ENCODE data around the gene HOPX.
"Not testable (repeated sequence)": the region's sequence is repeated elsewhere in the genome, so short reads cannot be mapped to it uniquely, and the experiment has no call there.

Gene HOPX, protein sequence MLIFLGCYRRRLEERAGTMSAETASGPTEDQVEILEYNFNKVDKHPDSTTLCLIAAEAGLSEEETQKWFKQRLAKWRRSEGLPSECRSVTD

DNA sequence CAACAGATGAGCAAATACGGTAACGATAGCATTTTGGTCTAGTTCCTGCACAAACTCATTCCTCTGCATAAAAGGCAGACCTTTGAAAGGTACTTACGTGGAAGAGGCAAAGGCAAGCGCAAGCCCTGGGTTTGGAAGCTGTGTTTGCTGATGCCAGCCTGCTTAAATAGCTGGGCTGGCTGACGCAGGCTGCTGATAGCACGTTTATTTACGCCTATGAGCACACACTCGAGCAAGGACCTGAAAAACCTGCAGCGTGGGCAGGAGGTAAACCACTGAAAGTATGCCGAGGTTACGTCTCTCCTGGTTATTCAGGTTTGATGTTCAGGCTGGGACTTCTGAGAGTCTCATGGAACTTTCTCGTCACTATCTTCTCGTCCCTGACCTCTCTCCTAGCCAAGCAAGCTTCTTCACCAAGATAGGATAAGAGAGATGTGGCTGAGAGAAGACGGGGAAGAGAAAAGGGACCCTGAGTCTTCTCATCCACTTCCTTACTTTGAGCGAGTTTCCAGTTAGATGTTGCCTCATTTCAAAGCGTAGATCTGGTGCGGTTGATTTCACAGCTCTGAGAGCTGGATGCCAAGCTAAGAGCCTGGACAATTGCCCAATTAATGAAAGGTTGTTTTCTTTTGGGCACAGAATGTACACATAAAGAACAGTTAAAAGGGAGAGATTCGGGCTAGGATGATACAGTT lies at the start of gene HOPX:
TSS of gene HOPX (minus strand) at position 139 of the 695 bp plus-strand sequence. CDS start 23,480 bp downstream, outside the sequence.
- DNase-seq, result peak in 1 of 2 donors; percentile 50

DNA sequence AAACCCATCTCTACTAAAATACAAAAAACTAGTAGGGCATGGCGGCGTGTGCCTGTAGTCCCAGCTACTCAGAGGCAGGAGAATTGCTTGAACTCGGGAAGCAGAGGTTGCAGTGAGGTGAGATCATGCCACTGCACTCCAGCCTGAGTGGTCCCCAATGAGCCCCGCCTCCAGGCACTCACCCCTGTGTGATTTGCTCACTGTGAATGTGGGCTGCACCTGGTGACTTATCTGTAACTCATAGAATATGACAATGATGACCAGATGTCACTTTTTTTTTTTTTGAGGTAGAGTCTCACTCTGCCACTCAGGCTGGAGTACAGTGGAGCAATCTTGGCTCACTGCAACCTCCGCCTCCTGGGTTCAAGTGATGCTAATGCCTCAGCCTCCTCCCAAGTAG lies 49.0 kb upstream of the HOPX start:
- DNase-seq, result no peak

DNA sequence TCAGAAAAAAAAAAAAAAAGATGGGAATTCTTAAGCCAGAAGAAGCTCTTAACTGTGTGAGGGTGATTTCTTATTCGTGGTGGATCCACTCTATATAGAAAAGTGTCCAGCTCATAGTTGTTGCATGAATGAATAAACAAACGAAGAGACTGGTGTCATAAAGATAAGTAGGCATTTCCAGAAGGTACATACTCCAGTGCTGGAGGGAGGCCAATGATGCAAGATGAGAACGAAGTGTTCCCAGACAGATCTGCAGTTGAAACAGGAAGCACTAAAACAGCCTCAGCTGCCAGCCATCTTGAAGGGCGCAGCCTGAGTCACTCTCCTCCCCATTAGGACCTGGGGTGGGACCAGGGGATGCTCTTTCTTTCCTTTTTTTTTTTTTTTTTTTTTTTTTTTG lies 47.4 kb upstream of the HOPX start:
- DNase-seq, result peak in 1 of 2 donors; percentile 80

DNA sequence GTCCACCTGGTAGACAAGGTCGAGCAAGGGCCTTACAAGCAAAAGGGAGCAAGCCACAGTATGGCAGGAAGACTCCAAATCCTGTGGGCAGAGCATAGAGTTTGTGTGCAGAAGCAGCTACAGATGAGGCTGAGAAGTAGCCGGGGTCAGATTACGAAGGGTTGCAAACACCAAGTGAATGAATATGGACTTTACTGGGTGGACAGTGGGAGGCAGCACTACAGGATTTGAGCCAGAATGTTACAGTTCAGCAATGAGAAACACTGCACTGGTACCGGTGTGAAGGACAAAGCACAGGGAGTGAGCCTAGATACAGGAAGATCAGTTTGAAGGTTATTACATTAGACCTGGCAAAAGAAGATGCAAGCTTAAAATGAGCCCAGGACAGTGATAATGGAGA lies 46.1 kb upstream of the HOPX start:
- DNase-seq, result no peak

DNA sequence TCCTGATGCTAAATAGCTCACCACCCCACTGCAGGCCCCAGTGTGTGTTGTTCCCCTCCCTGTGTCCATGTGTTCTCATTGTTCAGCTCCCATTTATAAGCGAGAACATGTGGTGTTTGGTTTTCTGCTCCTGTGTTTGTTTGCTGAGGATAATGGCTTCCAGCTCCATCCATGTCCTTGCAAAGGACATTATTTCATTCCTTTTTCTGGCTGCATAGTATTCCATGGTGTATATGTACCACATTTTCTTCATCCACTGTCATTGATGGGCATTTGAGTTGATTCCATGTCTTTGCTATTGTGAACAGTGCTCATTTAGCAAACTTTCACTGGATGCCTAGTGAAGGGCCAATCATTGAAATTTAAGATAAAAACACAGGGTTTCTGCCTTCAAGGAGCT lies 45.5 kb upstream of the HOPX start:
- not testable (repeated sequence) for DNase-seq

DNA sequence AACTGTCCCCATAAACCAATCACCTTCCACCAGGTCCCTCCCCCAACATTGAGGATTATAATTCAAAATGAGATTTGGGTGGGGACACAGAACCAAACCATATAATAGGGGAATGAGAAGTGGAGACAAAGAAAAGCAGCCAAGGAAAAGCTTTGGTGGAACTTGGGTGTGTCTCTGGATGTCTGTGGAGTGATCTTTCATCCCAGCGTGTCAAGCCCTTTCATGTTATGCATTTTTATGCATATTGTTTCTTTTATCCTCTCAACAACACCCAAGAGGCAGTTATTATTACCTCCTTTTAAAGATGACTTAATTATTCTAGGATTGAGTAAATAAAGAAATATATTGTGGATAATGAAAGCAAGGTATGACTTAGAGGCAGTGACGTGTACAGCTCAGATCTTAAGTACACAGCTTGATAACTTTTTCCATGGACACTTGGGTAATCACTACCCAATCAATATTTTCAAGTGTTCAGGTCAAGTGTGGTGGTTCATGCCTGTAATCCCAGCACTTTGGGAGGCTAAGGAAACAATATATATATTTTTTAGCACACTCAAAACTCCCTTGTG lies 42.6 kb upstream of the HOPX start:
- DNase-seq, result no peak

DNA sequence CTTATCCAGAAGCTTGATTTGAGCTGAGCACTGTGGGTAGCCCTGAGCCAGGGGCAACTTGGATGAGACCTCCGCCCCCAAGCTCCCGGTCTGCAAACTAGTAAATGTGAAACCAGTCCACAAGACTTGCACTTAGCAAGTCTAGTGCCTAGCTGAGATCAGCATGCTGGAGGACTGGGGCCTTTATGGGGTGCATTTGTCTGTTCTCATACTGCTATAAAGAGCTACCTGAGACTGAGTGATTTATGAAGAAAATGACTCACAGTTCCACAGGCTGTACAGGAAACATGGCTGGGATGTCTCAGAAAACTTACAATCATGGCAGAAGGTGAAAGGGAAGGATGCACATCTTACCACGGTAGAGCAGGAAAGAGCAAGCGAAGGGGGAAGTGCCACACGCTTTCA lies 42.1 kb upstream of the HOPX start:
- DNase-seq, result peak in 1 of 2 donors; percentile 95

DNA sequence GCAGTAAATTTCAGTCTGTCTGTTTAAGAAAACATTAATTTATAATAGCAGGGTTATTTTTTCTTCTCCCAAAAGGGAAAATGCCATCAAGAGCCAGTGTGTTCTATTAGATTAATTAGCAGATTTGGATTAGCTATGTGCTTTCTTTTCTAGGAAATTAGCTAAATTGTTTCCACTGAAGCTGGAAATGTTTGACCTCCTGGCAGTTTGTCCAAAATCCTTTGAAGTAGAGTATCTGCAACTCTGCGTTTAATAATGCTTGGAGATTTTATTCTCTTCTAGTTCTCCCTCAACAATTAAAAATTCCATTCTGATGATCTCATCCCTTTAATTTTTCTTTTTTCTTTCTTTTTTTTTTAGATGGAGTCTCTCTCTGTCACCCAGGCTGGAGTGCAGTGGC lies 27.1 kb upstream of the HOPX start:
- no peak for DNase-seq

DNA sequence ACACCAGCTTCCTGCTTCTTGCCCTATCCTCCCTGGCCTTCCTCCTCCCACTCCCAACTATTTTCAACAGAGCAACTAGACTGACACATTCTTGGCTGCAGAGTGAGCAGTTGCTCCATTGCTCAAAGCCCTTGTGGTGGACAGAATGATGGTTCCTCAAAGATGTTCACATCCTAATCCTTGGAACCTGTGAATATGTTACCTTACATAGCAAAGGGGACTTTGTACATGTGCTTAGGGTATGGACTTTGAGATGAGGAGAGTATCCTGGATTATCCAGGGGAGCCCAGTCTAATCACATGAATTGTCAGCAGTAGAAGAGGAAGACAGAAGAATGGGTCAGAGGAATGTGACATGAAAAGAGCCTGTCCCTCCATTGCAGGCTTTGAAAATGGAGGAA lies 24.9 kb upstream of the HOPX start:
- no peak for DNase-seq

DNA sequence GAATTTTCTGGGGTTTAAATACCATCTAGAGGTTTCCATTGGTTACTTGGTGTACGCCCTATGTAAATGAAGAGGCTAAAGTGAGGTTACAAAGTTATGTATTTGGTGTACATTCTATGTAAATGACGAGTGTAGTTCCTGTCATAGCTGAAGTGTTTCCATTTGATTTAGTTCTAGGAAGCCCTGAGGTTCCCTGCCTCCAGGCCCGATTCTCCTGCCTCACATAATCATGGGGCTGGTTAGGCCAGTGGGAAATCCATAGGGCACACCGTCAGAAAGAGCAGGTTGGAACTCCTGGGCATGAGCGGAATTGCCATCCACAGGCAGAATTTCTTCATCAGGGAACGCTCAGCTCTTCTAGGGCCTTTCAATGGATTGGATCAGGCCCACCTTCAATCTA lies 24.2 kb upstream of the HOPX start:
- DNase-seq, result no peak

DNA sequence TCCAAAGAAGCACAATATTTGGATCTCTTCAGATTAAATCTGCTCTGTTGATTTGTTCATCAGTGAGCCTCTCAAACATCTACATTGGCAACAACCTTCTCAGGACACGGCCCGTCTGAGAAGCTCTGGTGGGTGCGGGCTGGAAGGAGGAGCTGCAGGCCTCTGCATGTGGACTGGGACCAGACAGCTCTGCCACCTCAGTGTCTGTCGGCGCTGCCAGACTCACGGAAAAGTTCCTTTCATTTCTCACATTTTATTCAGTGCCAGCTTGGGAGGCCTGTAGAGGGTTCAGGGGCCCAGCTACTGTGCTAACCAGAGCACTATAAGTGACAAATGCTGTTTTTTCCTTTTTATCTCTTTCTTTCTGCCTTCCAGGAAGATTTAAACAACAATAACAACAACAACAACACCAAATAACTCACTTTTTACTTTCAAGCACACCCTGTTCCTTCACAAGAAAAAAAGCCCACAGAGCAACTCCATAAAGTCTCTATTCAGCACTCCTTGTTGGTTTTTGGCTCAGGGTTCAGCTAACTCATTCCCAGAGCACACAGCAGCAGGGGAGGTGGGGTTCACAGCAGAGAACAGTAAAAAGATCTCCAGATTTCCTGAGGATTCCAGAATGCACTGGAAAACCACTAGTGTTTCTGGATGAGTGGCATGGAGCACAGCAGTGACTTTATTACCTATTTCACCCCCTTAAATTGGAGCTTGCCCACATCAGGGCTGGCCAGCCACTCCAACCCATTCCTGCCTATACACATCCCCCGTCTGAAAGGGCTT lies 23.2 kb upstream of the HOPX start:
- no peak for DNase-seq

DNA sequence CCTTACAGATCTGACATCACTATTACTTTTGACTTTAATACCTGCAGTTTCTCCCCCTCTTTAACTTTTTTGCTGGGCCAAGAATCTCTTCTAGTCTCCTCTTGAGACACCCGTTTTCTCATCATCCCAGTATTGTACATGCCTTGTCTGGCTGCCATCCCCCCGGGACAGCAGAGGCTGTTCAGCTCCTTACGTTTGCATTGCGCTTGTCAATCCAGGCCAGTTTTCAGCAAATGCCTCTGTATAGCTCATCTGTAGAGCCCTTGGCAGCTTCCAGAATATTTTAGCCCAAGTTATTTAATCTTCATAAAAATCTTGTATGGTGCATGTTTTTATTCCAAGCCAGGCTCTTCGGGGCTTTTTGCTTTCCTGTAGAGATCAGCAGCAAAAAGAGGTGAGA lies 22.3 kb upstream of the HOPX start:
- DNase-seq, result no peak

DNA sequence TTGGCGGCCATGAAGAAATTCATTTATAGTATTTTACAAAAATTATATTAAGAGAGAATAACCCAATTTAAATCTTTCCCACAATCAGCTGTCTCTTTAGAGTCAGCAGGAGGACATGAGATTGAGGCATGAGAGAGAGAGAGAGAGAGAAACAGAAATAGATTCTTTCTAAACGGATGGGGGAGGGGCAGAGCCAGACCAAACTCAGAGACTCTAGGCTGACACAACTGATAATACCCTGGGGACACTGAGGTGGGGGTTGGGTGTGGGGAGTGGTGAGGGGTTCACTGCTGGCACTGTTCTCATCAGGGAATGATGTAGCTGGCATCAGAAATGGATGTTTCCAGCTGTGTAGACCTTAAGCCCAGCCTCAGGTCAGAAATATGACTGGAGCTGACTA lies 20.5 kb upstream of the HOPX start:
- DNase-seq, result no peak

DNA sequence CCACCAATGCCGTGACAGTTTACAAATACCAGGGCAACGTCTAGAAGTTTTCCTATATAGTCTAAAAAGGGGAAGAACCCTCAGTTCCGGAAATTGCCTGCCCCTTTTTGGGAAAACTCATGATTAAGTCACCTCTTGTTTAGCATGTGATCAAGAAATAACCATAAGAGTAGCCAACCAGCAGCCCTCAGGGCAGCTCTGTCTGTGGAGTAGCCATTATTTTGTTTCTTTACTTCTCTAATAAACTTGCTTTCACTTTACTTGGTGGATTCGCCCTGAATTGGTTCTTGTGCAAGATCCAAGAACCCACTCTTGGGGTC lies 20.0 kb upstream of the HOPX start:
- DNase-seq, result no peak

DNA sequence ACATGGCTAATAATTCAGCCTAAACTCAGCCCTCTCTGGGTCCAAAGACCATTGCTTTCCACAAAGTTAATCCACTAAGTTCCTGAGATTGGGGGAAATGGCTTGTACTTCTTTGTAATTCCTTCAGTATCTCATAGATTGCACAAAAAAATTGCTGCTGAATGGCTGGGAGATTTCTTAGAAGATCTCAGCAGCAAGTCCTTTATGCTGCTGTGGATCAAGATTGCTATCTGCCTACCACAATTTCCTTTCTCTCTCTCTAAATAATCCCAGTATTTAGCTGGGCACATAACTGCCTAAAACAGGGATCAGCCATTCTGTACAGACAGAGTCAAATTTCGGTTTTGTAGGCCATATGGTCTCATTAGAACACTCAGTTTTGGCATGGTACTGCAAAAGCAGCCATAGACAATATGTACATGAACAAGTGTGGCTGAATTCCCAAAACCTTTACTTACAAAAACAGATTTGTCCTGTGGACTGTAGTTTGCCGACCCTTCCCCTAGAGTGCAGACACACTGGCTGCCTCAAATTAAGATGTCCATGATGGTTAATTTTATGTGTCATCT lies 18.5 kb upstream of the HOPX start:
- no peak for DNase-seq

DNA sequence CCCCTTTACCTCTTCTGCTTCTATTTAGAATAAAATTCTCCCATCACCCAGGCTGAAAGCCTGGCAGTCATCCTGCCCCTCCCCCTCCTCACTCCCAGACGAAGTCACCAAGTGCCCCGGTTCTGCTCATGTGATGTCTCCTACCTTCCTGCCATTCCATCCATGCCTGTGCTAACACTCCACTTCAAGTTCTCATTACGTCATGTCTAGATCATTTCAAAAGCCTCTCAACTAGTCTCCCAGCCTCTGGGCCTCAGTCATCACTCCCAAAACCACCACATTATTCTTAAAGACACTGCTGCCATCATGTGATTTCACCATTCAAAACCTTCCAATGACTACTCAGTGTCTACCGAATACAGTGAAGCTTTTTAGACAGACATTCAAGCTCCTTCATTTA lies 17.2 kb upstream of the HOPX start:
- no peak for DNase-seq

DNA sequence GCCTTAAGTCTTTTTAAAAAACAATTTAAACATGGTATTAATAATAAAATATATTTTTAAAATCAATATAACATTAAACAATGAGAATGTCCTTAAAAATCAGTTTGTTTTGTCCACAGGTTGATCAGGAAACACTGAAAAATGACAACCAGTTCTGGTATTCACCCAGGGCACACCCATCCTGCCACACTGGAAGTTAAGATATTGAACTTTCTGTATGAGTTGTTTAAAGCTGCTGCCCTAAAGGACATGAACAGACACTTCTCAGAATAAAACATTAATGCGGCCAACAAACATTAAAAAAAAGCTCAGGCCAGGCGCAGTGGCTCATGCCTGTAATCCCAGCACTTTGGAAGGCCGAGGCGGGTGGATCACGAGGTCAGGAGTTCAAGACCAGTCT lies 15.0 kb upstream of the HOPX start:
- DNase-seq, result no peak

DNA sequence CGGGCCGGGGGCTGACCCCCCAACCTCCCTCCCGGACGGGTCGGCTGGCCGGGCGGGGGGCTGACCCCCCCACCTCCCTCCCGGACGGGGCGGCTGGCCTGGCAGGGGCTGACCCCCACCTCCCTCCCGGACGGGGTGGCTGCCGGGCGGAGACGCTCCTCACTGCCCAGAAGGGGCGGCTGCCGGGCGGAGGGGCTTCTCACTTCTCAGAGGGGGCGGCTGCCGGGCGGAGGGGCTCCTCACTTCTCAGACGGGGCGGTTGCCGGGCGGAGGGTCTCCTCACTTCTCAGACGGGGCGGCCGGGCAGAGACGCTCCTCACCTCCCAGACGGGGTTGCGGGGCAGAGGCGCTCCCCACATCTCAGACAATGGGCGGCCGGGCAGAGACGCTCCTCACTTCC lies 12.4 kb upstream of the HOPX start:
- DNase-seq, result not testable (repeated sequence)

DNA sequence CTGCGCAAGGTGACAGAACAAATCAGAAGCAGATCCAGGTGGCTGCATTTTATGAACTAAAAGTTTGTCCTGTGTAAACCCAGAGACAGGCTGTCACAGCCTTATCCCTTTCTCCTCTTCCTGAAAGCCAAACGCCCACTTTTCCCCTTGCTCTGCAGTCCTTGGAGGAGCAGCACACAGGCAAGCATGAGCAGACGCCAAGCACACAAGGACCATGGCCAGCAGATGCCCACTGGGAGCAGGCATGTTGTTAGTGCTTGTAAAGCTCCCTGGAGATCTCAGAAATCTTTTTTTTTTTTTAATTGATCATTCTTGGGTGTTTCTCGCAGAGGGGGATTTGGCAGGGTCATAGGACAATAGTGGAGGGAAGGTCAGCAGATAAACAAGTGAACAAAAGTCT lies 11.5 kb upstream of the HOPX start:
- DNase-seq, result no peak

DNA sequence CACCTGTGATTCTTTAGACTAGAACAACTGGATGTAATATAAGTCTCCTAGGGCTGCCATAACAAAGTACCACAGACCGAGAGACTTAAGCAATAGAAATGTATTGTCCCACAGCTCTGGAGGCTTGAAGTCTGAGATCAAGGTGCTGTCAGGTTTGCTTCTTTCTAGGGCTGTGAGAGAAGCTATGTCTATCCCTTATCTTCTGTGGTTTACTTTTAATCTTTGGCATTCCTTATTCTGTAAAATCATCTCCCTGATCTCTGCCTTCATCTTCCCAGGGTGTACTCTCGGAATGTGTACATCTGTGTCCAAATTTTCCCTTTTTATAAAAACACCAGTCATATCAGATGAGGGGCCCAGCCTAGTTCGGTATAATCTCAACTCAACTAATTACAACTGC lies 10.3 kb upstream of the HOPX start:
- no peak for DNase-seq

DNA sequence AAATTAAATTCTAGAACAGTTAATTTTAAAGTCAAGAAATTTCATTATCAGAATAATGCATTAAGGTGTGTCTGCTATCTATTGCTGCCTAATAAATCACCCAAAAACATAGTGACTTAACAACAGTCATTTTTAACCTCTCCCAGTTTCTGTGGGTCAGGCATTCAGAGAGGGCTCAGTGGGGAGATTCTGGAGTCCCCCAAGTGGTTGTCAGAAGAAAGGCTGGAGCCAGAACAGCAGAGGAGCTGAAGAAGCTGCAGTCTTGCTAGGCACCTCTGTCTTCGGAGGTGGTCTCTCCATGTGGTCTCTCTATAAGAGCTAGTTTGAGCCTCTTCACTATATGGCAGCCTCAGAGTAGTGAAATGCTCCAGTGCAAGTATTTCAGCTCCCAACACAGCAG lies 9.3 kb upstream of the HOPX start:
- DNase-seq, result no peak

DNA sequence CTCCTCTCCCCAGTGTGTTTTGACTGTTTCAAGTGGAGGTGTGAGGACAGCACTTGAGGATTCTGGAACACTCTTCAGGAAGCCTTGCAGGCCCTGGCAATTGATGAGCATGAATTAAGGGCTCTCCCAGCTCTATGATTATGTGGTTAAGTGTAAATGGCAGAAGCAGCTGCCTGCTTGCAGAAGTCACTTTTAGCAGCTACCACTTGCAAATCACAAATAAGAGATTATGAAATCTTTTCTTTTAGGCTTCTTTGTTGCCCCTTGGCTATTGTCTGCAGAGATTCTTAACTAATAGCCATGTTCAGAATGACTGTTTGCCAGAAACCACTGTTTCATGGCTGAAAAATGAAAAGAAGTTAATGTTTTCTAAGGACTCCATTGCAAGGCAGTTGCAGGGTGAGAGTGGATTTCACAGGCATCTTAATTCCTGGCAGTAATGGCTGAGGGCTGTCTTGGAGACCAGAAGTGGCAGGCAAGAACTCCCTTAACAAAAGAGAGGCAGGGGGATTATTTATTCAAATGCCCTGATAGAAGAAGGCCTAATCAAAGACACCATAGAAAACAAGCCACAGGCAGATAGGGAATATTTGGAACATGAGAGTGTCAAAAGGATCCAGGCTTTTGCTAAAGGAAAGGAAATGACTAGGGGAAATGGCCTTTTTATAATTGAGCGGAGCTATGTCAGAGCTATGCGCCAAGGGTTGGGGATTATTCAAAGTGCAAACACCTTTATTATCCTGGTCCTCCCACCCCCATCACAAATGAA lies 8.3 kb upstream of the HOPX start:
- DNase-seq, result no peak

DNA sequence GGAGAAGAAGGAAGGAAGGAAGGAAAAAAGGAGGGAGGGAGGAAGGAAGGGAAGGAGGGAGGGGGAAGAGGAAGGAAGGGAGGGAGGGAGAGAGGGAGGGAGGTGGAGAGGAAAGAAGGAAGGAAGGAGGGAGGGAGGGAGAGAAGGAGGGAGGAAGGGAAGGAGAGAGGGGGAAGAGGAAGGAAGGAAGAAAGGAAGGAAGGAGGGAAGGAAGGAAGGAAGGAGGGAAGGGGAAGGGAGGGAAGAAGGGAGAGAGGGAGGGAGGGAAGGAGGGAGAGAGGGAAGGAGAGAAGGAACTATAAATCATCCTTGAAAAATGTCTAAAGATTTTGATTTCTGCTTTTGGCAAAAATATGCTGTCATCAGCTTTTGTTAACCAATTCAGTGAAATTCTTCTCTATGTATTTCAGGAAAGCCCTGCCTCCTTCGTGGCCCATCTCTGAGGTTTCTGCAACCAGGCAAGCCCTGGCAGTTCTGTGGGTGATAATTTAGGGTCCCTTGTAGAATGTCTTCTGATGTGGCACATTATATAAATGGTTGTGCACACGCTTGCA lies 7.1 kb upstream of the HOPX start:
- DNase-seq, result no peak

All from bone marrow (tissue), 2 donors.